HepG2 (cell line): ENCODE measurements around the gene STK10. TPM values are rescaled to one million over a fixed set of nuclear protein-coding genes. Genes with fewer than 3 reads are reported as not detected.

Experiments used
- DNMT1 ChIP-seq: sonication (generic); formaldehyde crosslinking; IDR thresholded peaks from 2 replicates; pipeline ENCODE4 v1.5.1; 2020; ENCODE audit warnings: mild to moderate bottlenecking, missing genetic modification reagents
- ETV6 ChIP-seq: sonication (generic); formaldehyde crosslinking; conservative IDR thresholded peaks from 2 replicates; pipeline ENCODE4 v1.4.0; 2020; ENCODE audit warnings: missing genetic modification reagents
- FOSL1 ChIP-seq: sonication (generic); formaldehyde crosslinking; IDR thresholded peaks from 2 replicates; pipeline ENCODE4 v1.9.0; 2021; ENCODE audit warnings: missing genetic modification reagents, borderline replicate concordance
- KLF13 ChIP-seq: sonication (generic); formaldehyde crosslinking; IDR thresholded peaks from 2 replicates; pipeline ENCODE4 v1.4.0; 2020; ENCODE audit warnings: mild to moderate bottlenecking, missing genetic modification reagents
- RBAK ChIP-seq: sonication (generic); formaldehyde crosslinking; IDR thresholded peaks from 2 replicates; pipeline ENCODE4 v1.5.1; 2020; ENCODE audit warnings: mild to moderate bottlenecking, missing genetic modification reagents
- STAG1 ChIP-seq: sonication (generic); formaldehyde crosslinking; IDR thresholded peaks from 2 replicates; pipeline ENCODE4 v1.4.0; 2020; ENCODE audit warnings: missing genetic modification reagents
- SUZ12 ChIP-seq: fragments of 150-350 bp; IDR thresholded peaks from 2 replicates; pipeline ENCODE4 v1.6.1; 2014; ENCODE audit warnings: low read depth, low read length
- WIZ ChIP-seq: sonication (generic); formaldehyde crosslinking; IDR thresholded peaks from 2 replicates; pipeline ENCODE4 v1.5.1; 2020; ENCODE audit warnings: mild to moderate bottlenecking, missing genetic modification reagents
- ZFP90 ChIP-seq: sonication (generic); formaldehyde crosslinking; IDR thresholded peaks from 2 replicates; pipeline ENCODE4 v1.8.0; 2022; ENCODE audit warnings: missing genetic modification reagents, mild to moderate bottlenecking, inconsistent platforms, borderline replicate concordance
- ZFX ChIP-seq: sonication (generic); formaldehyde crosslinking; IDR thresholded peaks from 2 replicates; pipeline ENCODE4 v1.4.0; 2020; ENCODE audit warnings: mild to moderate bottlenecking, low read depth, missing genetic modification reagents, moderate library complexity
- ZNF207 ChIP-seq: fragments of 450-650 bp; IDR thresholded peaks from 2 replicates; pipeline ENCODE4 v1.6.1; 2016; ENCODE audit warnings: antibody characterized with exemption, borderline replicate concordance
- ZNF282 ChIP-seq: fragments of 450-650 bp; IDR thresholded peaks from 2 replicates; pipeline ENCODE4 v1.6.1; 2018; ENCODE audit not compliant: partially characterized antibody
- ZNF44 ChIP-seq: sonication (generic); formaldehyde crosslinking; IDR thresholded peaks from 2 replicates; pipeline ENCODE4 v1.5.1; 2020; ENCODE audit warnings: mild to moderate bottlenecking, missing genetic modification reagents
- polyA plus RNA-seq, 8 experiments: library from polyadenylated mRNA; depleted of rRNA in 3 of 8; stranded (reverse) in 7 of 8; unstranded in 1 of 8; fragments of >200 nt; fragmentation: Illumina TruSeq in 4 of 8; extraction: Trizol in 4 of 8; gene quantifications; 2 replicates each; pipeline versions ENCODE4 v1.2.1 to v1.2.3, GENCODE V29; 2011 to 2016; ENCODE audit warnings: low read depth in 4 of 8, missing spikeins in 1 of 8, mixed read lengths in 1 of 8; ENCODE audit not compliant: insufficient read depth in 1 of 8
- total RNA-seq, 5 experiments: library from RNA; depleted of rRNA; stranded (reverse); fragments of >200 nt; fragmentation: Illumina TruSeq; extraction: Trizol; gene quantifications; 2 replicates each; pipeline ENCODE4 v1.2.3, GENCODE V29; 2016; ENCODE audit warnings: low read depth in 1 of 5
- TF ChIP-seq, protein P1 (sequence below): sonication (generic); formaldehyde crosslinking; IDR thresholded peaks from 2 replicates; pipeline ENCODE4 v1.5.0; 2020; ENCODE audit warnings: missing genetic modification reagents
- TF ChIP-seq, protein P2 (sequence below): sonication (generic); formaldehyde crosslinking; IDR thresholded peaks from 2 replicates; pipeline ENCODE4 v1.5.0; 2020; ENCODE audit warnings: missing genetic modification reagents
- TF ChIP-seq, protein P3 (sequence below): sonication (generic); formaldehyde crosslinking; IDR thresholded peaks from 2 replicates; pipeline ENCODE4 v1.4.0; 2020; ENCODE audit warnings: missing genetic modification reagents, borderline replicate concordance
- TF ChIP-seq, protein P4 (sequence below): sonication (generic); formaldehyde crosslinking; IDR thresholded peaks from 2 replicates; pipeline ENCODE4 v1.4.0; 2020; ENCODE audit warnings: missing genetic modification reagents
- TF ChIP-seq, protein P5 (sequence below): sonication (generic); formaldehyde crosslinking; IDR thresholded peaks from 2 replicates; pipeline ENCODE4 v1.5.0; 2020; ENCODE audit warnings: missing genetic modification reagents

The STK10 gene
- total and polyA plus RNA-seq, 2 of the 13 experiments (the other 11 are each of a cell fraction or from before 2014, with no cell fraction given), result 7.0 to 7.2 TPM

DNA sequence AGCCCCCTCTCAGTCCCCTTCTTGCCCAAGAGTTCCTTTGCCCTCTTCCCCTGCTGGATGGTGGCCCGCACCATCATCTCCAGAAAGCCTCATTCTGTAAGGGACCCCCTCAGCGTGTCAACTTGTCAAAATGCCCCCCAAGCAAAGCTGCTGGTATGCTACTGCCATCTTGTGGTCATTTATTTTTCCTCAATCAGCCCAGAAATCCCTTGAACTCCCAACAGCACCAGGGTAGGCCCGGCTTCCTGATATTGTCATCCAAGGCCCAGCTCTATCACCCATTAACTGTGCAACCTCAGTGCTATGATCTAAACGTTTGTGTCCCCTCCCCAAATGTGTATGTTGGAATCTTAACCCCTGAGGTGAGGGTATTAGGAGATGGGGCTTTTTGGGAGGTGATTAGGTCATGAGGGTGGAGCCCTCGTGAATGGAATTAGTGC, 128.3 kb downstream of the STK10 start (continued):
- TF ChIP-seq, protein P1, sequence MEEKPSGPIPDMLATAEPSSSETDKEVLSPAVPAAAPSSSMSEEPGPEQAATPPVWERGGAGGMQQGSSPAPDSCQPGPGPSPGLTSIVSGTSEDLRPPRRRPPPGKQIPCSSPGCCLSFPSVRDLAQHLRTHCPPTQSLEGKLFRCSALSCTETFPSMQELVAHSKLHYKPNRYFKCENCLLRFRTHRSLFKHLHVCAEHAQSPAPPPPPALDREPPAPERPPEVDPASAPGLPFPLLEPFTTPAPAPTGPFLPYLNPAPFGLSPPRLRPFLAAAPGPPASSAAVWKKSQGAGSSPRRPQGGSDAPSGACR (CRISPR knock-in tag), result no peak
- no peak for TF ChIP-seq ZNF44 (CRISPR knock-in tag)
- TF ChIP-seq, protein P2, sequence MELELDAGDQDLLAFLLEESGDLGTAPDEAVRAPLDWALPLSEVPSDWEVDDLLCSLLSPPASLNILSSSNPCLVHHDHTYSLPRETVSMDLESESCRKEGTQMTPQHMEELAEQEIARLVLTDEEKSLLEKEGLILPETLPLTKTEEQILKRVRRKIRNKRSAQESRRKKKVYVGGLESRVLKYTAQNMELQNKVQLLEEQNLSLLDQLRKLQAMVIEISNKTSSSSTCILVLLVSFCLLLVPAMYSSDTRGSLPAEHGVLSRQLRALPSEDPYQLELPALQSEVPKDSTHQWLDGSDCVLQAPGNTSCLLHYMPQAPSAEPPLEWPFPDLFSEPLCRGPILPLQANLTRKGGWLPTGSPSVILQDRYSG (CRISPR knock-in tag), result no peak
- TF ChIP-seq ZNF282, result no peak
- peak; percentile 72 for TF ChIP-seq STAG1 (CRISPR knock-in tag)
- TF ChIP-seq DNMT1 (CRISPR knock-in tag), result no peak
- TF ChIP-seq ZNF207, result no peak
- TF ChIP-seq KLF13 (CRISPR knock-in tag), result no peak
- TF ChIP-seq RBAK, result no peak
- no peak for TF ChIP-seq SUZ12
- TF ChIP-seq ETV6 (CRISPR knock-in tag), result no peak
- peak; percentile 42 for TF ChIP-seq ZFX (CRISPR knock-in tag)
- no peak for TF ChIP-seq WIZ (CRISPR knock-in tag)
- TF ChIP-seq, protein P3, sequence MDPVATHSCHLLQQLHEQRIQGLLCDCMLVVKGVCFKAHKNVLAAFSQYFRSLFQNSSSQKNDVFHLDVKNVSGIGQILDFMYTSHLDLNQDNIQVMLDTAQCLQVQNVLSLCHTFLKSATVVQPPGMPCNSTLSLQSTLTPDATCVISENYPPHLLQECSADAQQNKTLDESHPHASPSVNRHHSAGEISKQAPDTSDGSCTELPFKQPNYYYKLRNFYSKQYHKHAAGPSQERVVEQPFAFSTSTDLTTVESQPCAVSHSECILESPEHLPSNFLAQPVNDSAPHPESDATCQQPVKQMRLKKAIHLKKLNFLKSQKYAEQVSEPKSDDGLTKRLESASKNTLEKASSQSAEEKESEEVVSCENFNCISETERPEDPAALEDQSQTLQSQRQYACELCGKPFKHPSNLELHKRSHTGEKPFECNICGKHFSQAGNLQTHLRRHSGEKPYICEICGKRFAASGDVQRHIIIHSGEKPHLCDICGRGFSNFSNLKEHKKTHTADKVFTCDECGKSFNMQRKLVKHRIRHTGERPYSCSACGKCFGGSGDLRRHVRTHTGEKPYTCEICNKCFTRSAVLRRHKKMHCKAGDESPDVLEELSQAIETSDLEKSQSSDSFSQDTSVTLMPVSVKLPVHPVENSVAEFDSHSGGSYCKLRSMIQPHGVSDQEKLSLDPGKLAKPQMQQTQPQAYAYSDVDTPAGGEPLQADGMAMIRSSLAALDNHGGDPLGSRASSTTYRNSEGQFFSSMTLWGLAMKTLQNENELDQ, result no peak
- TF ChIP-seq, protein P4, sequence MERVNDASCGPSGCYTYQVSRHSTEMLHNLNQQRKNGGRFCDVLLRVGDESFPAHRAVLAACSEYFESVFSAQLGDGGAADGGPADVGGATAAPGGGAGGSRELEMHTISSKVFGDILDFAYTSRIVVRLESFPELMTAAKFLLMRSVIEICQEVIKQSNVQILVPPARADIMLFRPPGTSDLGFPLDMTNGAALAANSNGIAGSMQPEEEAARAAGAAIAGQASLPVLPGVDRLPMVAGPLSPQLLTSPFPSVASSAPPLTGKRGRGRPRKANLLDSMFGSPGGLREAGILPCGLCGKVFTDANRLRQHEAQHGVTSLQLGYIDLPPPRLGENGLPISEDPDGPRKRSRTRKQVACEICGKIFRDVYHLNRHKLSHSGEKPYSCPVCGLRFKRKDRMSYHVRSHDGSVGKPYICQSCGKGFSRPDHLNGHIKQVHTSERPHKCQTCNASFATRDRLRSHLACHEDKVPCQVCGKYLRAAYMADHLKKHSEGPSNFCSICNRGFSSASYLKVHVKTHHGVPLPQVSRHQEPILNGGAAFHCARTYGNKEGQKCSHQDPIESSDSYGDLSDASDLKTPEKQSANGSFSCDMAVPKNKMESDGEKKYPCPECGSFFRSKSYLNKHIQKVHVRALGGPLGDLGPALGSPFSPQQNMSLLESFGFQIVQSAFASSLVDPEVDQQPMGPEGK, result no peak
- TF ChIP-seq, protein P5, sequence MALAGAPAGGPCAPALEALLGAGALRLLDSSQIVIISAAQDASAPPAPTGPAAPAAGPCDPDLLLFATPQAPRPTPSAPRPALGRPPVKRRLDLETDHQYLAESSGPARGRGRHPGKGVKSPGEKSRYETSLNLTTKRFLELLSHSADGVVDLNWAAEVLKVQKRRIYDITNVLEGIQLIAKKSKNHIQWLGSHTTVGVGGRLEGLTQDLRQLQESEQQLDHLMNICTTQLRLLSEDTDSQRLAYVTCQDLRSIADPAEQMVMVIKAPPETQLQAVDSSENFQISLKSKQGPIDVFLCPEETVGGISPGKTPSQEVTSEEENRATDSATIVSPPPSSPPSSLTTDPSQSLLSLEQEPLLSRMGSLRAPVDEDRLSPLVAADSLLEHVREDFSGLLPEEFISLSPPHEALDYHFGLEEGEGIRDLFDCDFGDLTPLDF (CRISPR knock-in tag), result 0 out of 2 replicates have a peak, but pooled peaks have one; percentile 20
- TF ChIP-seq ZFP90 (CRISPR knock-in tag), result no peak
- TF ChIP-seq FOSL1, result no peak
